ENCODE data around the gene TBC1D22A. TPM values are rescaled to one million over a fixed set of nuclear protein-coding genes. Genes with fewer than 3 reads are reported as not detected.

Gene TBC1D22A
- total RNA-seq, 2 donors from 2014 or later, result 28.9 to 31.3 TPM

DNA sequence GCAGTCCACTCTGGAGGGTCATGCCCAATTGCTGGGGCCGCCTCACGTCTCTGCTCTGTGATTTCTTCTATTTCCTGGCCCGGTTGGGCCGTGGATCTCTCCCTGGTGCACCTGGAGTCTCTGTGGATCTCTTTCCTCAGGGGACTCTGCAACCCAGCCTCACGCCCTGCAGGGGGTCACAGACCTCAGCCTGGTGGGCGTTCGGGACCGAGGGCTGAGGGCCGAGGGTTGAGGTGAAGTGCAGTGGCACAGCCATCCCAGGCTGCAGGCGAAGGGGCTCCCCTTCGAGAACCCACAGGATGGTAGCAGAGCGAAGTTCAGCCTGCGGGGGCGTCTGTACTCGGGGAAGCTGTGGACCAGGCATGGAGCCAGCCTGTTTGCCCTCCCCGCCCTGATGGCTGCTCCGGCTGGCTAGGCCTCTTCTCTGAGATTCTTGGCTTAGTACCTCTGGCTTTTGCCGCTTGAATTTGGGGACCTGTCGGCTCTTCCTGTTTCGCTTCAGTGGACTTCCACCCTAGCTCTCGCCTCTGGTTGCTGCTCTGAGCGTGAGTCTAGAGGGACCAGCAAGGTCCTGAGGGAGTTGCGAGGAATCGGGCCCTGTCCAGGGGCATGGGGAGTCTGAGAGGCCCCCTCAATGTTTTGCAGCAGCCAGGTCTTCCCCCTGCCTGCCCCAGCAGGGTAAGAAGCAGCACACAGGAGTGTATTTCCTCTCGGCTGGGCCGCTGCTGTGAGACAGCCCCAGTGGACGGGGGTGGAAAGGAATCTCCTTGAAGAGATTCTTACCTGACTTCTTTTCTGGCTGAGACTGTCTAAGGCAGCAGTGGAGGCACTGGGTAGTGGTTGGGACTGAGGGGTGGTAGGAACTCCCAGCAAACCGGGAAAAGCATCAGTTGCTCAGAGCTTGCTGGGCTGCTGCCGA lies 140.8 kb downstream of the TBC1D22A start:
- DNase-seq (ENCODE audit: low spot score), result no peak
- Histone ChIP-seq H3K27me3 (replicated peaks; ENCODE audit: insufficient read depth) (no peaks in the 10 kb centered on the region), H3K4me3 (no peak overlapping the region), H3K4me1 (ENCODE audit: control insufficient read depth in 1 of 2, low read depth in 2 of 2) (no peaks in the 10 kb centered on the region), H3K36me3 (no peaks in the 10 kb centered on the region), H3K27ac (no peak overlapping the region), H3K9me3 (no peaks in the 10 kb centered on the region)
- no peak for ATAC-seq (ENCODE audit: insufficient number of reproducible peaks, low FRiP score, low read depth)
- TF ChIP-seq, protein P1, sequence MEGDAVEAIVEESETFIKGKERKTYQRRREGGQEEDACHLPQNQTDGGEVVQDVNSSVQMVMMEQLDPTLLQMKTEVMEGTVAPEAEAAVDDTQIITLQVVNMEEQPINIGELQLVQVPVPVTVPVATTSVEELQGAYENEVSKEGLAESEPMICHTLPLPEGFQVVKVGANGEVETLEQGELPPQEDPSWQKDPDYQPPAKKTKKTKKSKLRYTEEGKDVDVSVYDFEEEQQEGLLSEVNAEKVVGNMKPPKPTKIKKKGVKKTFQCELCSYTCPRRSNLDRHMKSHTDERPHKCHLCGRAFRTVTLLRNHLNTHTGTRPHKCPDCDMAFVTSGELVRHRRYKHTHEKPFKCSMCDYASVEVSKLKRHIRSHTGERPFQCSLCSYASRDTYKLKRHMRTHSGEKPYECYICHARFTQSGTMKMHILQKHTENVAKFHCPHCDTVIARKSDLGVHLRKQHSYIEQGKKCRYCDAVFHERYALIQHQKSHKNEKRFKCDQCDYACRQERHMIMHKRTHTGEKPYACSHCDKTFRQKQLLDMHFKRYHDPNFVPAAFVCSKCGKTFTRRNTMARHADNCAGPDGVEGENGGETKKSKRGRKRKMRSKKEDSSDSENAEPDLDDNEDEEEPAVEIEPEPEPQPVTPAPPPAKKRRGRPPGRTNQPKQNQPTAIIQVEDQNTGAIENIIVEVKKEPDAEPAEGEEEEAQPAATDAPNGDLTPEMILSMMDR (IDR thresholded peaks at IDR 0.05), result no peak

DNA sequence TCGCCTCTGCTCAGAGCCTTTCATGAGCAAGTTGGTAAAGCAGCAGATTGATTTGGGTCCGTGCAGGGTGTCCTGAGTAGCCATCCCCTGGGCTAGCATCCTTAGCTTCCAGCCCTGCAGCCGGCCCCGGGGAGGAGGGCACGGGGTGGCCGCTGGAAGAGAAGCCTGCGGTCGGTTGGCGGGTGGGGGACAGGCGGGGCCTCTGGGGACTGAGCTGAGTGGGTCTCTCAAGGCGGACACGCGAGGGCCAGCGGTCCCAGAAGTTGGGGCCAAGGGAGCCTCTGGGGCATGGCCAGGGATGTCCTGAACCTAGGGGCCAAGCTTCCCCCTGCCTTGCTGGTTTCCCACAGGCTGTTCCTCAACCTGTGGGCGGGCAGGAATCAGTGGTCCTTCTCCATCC lies 143.0 kb downstream of the TBC1D22A start:
- no peak for ATAC-seq (ENCODE audit: insufficient number of reproducible peaks, low FRiP score, low read depth)
- Histone ChIP-seq H3K27me3 (replicated peaks; ENCODE audit: insufficient read depth) (no peaks in the 10 kb centered on the region), H3K27ac (no peak overlapping the region), H3K36me3 (no peaks in the 10 kb centered on the region), H3K9me3 (no peaks in the 10 kb centered on the region), H3K4me3 (no peak overlapping the region), H3K4me1 (ENCODE audit: control insufficient read depth in 1 of 2, low read depth in 2 of 2) (no peaks in the 10 kb centered on the region)
- no peak for DNase-seq (ENCODE audit: low spot score)
- TF ChIP-seq, protein P1 (IDR thresholded peaks at IDR 0.05), result no peak

- Histone ChIP-seq H3K27ac (no peak overlapping the region), H3K9me3 (no peaks in the 10 kb centered on the region), H3K4me1 (ENCODE audit: control insufficient read depth in 1 of 2, low read depth in 2 of 2) (no peaks in the 10 kb centered on the region), H3K4me3 (no peak overlapping the region), H3K36me3 (no peaks in the 10 kb centered on the region), H3K27me3 (replicated peaks; ENCODE audit: insufficient read depth) (no peaks in the 10 kb centered on the region)
- DNase-seq (ENCODE audit: low spot score) (no peak), ATAC-seq (ENCODE audit: insufficient number of reproducible peaks, low FRiP score, low read depth) (no peak)
- TF ChIP-seq, protein P1 (IDR thresholded peaks at IDR 0.05), result no peak
These were observed 143.4 kb downstream of the TBC1D22A start for GRCh38 chr22:46905834-46906233.

GRCh38 chr22:46906326-46907045 lies 144.0 kb downstream of the TBC1D22A start:
- DNase-seq (ENCODE audit: low spot score) (no peak), ATAC-seq (ENCODE audit: insufficient number of reproducible peaks, low FRiP score, low read depth) (no peak)
- H3K4me3 ChIP-seq, result no peak overlapping the region
- H3K9me3 ChIP-seq, result no peaks in the 10 kb centered on the region
- no peaks in the 10 kb centered on the region for H3K36me3 ChIP-seq
- H3K4me1 ChIP-seq (ENCODE audit: control insufficient read depth in 1 of 2, low read depth in 2 of 2), result no peaks in the 10 kb centered on the region
- TF ChIP-seq, protein P1 (IDR thresholded peaks at IDR 0.05), result no peak
- H3K27me3 ChIP-seq (replicated peaks; ENCODE audit: insufficient read depth), result no peaks in the 10 kb centered on the region
- no peak overlapping the region for H3K27ac ChIP-seq
